Measurements from ENCODE around the gene MYCBP2. TPM values are rescaled to one million over a fixed set of nuclear protein-coding genes. Genes with fewer than 3 reads are reported as not detected.

The MYCBP2 gene
- polyA plus RNA-seq, 1 experiment = 22.9 TPM

- Histone ChIP-seq H3K36me3 (ENCODE audit: control insufficient read depth, insufficient read depth, low read length) (peaks cover 3% of the 10 kb centered on the region; the same call in 1 of the 2 replicates), H3K4me3 (ENCODE audit: low read depth, low read length) (no peak overlapping the region), H3K27me3 (ENCODE audit: control insufficient read depth, insufficient read depth, low read length) (no peaks in the 10 kb centered on the region)
- POLR2A ChIA-PET = no interaction called here
- TF ChIP-seq CTCF (IDR thresholded peaks at IDR 0.05; ENCODE audit: insufficient read depth, low read depth, low read length) = no peak
- no peak for DNase-seq (ENCODE audit: low read depth)
- CTCF ChIA-PET = interaction anchor here (1.3 to 3.0 kb wide), 3 partner anchors 14 to 20 kb away, joined by 3 to 21 read pairs (median 7); no protein-coding TSS in a partner anchor
Observed at GRCh38 chr13:77000475-77000874, 326.4 kb downstream of the MYCBP2 start.

Other genes starting within 250 kb of the MYCBP2 start
- not detected in 2 replicates for gene SCEL, start 208.6 kb upstream of the MYCBP2 start, polyA plus RNA-seq (2011; rRNA removed)

Measured in BJ (cell line).